CMK (cell line): ENCODE measurements around the gene RPL27A.

Source experiments
- DNase-seq: peaks from one replicate; pipeline ENCODE4 v3.0.0-alpha.2; 2010; ENCODE audit warnings: low read depth

Gene RPL27A

DNA sequence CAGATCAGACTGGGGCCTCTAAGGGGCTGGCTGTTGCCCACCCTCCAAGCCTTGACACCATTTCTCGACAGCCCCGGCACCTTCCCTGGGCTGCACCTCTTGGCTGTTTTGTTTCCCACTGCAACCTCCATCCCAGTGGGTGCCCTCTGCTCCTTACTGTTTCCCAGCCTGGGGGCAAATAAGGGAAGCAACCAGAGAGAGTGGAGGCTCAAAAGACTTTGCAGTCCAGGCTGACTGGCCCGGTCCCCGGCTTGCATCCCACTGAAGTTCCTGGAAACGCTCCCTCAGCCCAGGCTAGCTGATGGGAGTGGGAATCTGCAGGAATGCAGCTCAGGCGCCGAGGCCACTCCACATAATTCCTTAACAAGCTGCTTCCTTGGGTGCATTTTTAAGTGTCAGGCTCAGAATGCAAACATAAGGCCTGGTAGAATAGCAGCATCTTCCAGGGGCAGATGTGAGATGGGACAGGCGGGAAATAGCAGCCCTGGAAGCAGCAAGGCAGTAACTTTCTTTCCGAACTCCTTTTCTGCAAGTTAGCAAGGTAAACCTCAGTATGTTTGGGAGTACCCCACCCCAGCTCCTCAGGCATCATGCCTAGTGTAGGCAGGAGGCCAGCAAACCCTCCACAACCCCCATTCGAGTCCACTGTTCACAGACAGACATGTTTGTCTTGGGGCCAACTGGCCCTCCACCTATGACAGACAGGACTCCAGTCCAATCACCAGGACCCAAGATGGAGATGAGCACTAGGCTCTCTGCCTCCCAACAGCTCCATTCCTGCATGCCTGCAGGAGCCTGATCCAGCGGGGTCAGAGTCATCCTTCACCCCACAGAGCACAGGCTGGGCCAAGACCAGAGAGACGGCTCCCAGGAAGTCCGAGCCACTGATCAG lies 39.3 kb downstream of the RPL27A start:
- no peak for DNase-seq

DNA sequence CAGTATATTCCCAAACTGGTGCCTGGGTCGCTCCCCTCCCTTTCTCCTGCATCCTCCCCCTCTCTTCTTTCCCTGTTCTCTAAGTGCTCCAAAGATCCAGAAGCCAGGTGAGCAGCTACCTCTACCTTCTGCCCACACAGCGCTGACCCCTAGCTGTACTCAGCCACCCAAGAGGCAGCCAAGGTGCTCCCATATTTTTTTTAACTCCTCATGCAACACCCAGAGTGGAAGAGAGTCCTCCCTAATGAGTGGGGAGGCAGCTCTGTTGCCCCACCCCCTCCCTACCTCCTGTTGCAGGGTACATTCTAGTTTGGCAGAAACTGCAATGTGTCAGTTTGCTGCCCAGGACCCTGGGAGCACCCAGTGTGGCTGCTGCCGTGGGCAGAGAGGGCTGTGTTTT lies 40.2 kb downstream of the RPL27A start:
- DNase-seq = no peak

- DNase-seq = no peak
These were observed 41.1 kb downstream of the RPL27A start for GRCh38 chr11:8723711-8724110.

GRCh38 chr11:8724682-8725081 lies 42.1 kb downstream of the RPL27A start:
- no peak for DNase-seq

DNA sequence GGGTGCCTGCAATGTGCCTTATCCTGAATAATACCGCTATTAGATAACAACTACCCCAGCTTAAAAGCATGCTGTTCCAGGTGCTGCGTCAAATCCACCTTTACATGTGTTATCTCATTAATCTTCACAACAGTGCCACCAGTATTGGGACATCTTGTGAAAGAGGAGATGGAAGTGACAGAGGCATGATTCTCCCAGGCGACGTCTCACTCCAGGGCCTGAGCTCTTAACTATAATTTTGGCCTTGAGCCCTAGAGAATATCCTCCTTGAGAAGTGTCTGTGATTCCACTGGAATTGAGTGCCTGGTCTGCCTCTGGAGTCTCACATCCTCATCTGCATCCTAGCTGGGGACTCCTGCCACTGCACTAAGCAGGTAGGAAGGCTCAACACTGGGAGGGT lies 43.8 kb downstream of the RPL27A start:
- no peak for DNase-seq

GRCh38 chr11:8728563-8728962 lies 46.0 kb downstream of the RPL27A start:
- no peak for DNase-seq

GRCh38 chr11:8729067-8729466 lies 46.5 kb downstream of the RPL27A start:
- DNase-seq = no peak

- DNase-seq = no peak
These were observed 47.5 kb downstream of the RPL27A start for GRCh38 chr11:8729837-8730696.

DNA sequence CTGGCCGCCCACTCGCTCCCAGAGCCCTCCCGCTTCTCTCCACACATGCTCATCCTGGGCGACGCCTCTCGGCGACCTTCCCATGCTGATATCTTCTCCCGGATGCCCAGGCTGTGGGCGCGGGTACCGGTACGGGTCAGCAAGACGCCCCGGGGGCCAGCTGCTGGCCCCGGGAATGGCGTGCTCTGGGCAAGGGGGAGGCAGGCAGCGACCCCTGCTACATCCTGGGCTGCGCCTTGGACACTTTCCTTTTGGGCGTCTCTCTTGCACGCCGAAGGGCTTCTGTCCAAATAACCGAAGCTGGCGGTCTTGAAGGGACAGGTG lies 48.1 kb downstream of the RPL27A start:
- no peak for DNase-seq

- DNase-seq = no peak
These were observed 49.2 kb downstream of the RPL27A start for GRCh38 chr11:8731647-8732323.

- DNase-seq = no peak
These were observed 49.7 kb downstream of the RPL27A start for GRCh38 chr11:8732324-8732670.

DNA sequence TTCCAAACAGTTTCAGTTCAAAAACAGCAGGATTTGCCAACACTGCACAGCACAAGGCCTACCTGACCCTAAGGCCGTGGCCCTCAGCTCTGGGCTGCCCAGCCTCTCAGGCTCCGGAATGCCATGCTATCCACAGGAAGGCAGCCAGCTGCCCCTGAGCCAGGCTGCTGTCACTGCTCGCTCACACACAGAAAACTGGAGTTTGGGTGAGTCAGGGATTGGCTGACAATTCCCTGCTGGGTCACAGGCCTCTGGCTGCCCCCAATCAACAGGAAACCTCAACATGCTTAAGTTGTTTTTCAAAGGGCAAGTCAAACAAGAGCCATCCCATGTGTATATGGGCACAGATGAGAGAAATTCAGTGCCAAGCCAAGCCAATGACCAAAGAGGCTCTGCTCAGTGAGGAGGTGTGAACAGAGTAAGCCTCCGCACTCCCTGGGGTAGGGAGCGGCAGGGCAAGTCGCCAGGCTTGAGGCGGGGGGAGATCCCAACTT lies 50.2 kb downstream of the RPL27A start:
- no peak for DNase-seq

GRCh38 chr11:8733852-8734251 lies 51.3 kb downstream of the RPL27A start:
- no peak for DNase-seq

- DNase-seq = no peak
These were observed 52.5 kb downstream of the RPL27A start for GRCh38 chr11:8735094-8735493.

GRCh38 chr11:8739309-8739793 lies 56.8 kb downstream of the RPL27A start:
- no peak for DNase-seq
